ENCODE data around the gene NR2C2.

DNA sequence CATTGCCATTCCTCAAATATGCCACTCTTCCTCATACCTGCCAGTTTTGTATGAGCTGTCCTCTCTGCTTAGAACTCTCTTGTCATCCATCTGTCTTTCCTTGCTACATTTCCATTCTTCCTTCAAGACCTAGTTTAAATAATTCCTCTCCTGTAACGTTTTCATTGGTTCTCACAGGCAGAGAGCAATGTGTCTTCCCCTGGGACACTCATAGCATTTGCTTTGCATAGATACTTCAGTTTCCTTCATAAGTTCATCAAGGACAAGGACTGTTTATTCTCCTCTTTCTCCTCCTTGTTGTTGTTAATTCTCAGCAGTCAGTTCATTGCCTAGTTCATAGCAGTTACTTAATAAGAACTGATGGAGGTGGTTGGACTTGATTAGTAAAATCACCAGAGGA, 10.5 kb downstream of the NR2C2 start:
- no peak for TF ChIP-seq CTCF (IDR thresholded peaks at IDR 0.05; ENCODE audit: low read depth, low read length, missing input control)
- TF ChIP-seq, protein P1, sequence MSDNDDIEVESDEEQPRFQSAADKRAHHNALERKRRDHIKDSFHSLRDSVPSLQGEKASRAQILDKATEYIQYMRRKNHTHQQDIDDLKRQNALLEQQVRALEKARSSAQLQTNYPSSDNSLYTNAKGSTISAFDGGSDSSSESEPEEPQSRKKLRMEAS (IDR thresholded peaks at IDR 0.05) = no peak
